Parathyroid adenoma (tissue), 2 donors: ENCODE data around the gene TRPV5.

Source experiments
- H2AFZ ChIP-seq: fragments of 300-600 bp; sonication (generic); one replicate; pipeline ENCODE4 v1.7.0; 2017; ENCODE audit warnings: antibody characterized with exemption, mild to moderate bottlenecking
- H3K27ac ChIP-seq: fragments of 300-600 bp; sonication (generic); one replicate; pipeline ENCODE4 v1.7.0; 2017
- H3K27me3 ChIP-seq: fragments of 300-600 bp; sonication (generic); one replicate; pipeline ENCODE4 v1.7.0; 2017; ENCODE audit warnings: low read length; ENCODE audit not compliant: control insufficient read depth, insufficient read depth
- H3K36me3 ChIP-seq: fragments of 300-600 bp; sonication (generic); one replicate; pipeline ENCODE4 v1.7.0; 2017; ENCODE audit warnings: low read length; ENCODE audit not compliant: control insufficient read depth, insufficient read depth
- H3K4me1 ChIP-seq: fragments of 300-600 bp; sonication (generic); one replicate; pipeline ENCODE4 v1.7.0; 2017; ENCODE audit warnings: control low read depth
- H3K4me2 ChIP-seq: fragments of 300-600 bp; sonication (generic); one replicate; pipeline ENCODE4 v1.7.0; 2017; ENCODE audit warnings: low read length
- H3K4me3 ChIP-seq: fragments of 300-600 bp; sonication (generic); one replicate; pipeline ENCODE4 v1.7.0; 2017; ENCODE audit warnings: low read depth, low read length
- H3K79me2 ChIP-seq: fragments of 300-600 bp; sonication (generic); one replicate; pipeline ENCODE4 v1.7.0; 2017; ENCODE audit warnings: control low read depth
- H3K9ac ChIP-seq: fragments of 300-600 bp; sonication (generic); one replicate; pipeline ENCODE4 v1.7.0; 2017; ENCODE audit warnings: mild to moderate bottlenecking
- H3K9me3 ChIP-seq: fragments of 300-600 bp; sonication (generic); one replicate; pipeline ENCODE4 v1.7.0; 2017; ENCODE audit warnings: low read length; ENCODE audit not compliant: control insufficient read depth
- TF ChIP-seq, protein P1 (sequence below): fragments of 300-600 bp; sonication (generic); IDR thresholded peaks from one replicate; pipeline ENCODE4 v1.7.0; 2017; ENCODE audit warnings: antibody characterized with exemption, mild to moderate bottlenecking
- donor health status: primary hyperparathyroidism.

TRPV5 gene

DNA sequence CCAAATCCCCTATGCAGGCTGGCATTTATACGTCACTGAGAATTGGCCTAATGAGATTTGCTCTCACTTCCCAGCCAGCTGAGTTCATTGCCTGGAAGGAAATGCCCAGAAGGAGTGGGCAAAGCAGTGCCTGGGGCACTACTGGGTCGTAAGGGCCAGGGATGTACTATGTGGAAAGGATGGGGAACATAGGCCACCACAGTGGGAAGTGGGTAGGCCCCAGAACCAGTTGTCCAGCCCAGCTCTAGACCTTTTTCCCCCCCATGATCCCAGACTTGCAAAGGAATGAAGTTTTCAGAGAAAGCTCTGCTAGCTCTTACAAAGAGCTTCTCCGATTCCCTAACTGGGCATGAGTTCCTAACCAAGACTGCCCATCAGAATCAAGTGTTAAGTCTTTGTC is 13.9 kb downstream of the TRPV5 start:
- H3K36me3 ChIP-seq = no peaks in the 10 kb centered on the region
- H3K79me2 ChIP-seq = no peaks in the 10 kb centered on the region
- no peak overlapping the region for H3K4me2 ChIP-seq
- H3K9ac ChIP-seq = no peak overlapping the region
- no peak overlapping the region for H3K27ac ChIP-seq
- TF ChIP-seq, protein P1, sequence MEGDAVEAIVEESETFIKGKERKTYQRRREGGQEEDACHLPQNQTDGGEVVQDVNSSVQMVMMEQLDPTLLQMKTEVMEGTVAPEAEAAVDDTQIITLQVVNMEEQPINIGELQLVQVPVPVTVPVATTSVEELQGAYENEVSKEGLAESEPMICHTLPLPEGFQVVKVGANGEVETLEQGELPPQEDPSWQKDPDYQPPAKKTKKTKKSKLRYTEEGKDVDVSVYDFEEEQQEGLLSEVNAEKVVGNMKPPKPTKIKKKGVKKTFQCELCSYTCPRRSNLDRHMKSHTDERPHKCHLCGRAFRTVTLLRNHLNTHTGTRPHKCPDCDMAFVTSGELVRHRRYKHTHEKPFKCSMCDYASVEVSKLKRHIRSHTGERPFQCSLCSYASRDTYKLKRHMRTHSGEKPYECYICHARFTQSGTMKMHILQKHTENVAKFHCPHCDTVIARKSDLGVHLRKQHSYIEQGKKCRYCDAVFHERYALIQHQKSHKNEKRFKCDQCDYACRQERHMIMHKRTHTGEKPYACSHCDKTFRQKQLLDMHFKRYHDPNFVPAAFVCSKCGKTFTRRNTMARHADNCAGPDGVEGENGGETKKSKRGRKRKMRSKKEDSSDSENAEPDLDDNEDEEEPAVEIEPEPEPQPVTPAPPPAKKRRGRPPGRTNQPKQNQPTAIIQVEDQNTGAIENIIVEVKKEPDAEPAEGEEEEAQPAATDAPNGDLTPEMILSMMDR = no peak
- H3K4me1 ChIP-seq = no peaks in the 10 kb centered on the region
- no peaks in the 10 kb centered on the region for H3K27me3 ChIP-seq
- no peaks in the 10 kb centered on the region for H3K9me3 ChIP-seq
- H2AFZ ChIP-seq = no peak overlapping the region
- H3K4me3 ChIP-seq = no peak overlapping the region

DNA sequence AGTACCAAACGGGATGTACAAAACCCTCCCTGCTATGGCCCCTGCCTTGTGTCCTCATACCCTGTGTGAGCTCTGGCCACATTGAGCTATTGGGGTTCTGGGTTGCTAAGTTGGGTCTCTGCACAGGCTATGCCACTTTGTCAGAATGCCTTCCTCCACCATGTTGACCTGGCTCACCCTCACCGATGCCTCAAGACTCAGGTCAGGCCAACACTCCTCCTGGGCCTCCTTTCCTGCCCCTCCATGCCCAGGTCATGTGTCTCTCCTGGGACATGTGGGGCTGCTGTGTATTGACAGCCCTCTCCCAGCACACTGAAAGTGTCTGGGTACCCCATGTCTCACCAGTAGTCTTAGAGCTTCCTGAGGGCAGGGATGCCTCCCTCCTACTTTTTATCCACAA is 14.6 kb downstream of the TRPV5 start:
- H3K4me3 ChIP-seq = no peak overlapping the region
- TF ChIP-seq, protein P1 = no peak

DNA sequence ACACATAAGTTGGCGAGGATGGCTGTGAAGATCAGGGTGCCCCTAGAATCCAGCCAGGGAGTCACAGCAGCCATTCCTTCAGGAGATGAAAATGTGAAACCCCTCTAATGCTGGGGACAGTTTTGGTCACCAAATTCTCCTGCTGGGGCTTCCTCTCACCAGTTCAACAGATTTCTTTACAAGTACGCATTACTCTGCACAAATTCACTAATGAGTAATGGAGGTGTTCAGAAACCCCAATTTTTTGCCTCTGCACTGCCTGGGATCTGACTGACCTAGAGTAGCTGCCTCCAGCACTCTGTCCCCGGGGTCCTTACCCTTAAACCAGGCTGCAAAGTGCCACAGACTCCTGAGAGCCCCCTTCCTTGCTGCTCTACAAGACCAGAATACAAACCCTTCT is 16.1 kb downstream of the TRPV5 start:
- TF ChIP-seq, protein P1 = no peak
- H3K4me3 ChIP-seq = no peak overlapping the region
- H3K79me2 ChIP-seq = no peaks in the 10 kb centered on the region
- no peaks in the 10 kb centered on the region for H3K4me1 ChIP-seq
- H2AFZ ChIP-seq = no peak overlapping the region
- no peak overlapping the region for H3K4me2 ChIP-seq
- no peaks in the 10 kb centered on the region for H3K27me3 ChIP-seq
- H3K36me3 ChIP-seq = no peaks in the 10 kb centered on the region
- no peak overlapping the region for H3K9ac ChIP-seq
- H3K9me3 ChIP-seq = no peaks in the 10 kb centered on the region
- no peak overlapping the region for H3K27ac ChIP-seq

More for the DNA sequence above, 14.6 kb downstream of the TRPV5 start:
- Histone ChIP-seq H3K9me3 (no peaks in the 10 kb centered on the region), H3K4me2 (no peak overlapping the region), H3K79me2 (no peaks in the 10 kb centered on the region), H3K9ac (no peak overlapping the region), H3K27ac (no peak overlapping the region), H3K4me1 (no peaks in the 10 kb centered on the region), H3K27me3 (no peaks in the 10 kb centered on the region), H2AFZ (no peak overlapping the region), H3K36me3 (no peaks in the 10 kb centered on the region)

DNA sequence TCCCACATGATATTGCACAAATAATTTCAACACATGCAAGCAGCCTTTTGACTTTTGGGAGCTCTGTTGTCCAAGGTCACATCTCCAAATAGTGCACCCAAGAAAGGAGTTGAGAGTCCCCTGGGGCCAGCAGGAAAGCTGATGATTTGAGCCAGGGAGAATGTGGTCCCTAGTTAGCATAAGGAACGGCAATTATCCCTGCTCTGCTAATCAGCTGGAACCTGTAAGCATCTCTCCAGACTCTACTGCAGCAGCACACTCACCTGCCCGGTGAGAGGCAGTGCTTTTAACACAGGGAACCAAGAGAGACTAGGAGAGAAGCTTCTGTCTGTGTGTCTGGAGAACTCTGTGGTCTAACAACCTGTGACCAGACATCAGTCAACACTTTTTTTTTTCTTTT is 17.0 kb downstream of the TRPV5 start:
- Histone ChIP-seq H3K4me3 (no peak overlapping the region), H3K27me3 (no peaks in the 10 kb centered on the region), H3K9ac (no peak overlapping the region), H3K36me3 (no peaks in the 10 kb centered on the region), H3K27ac (no peak overlapping the region), H3K79me2 (no peaks in the 10 kb centered on the region), H3K4me2 (no peak overlapping the region), H3K4me1 (no peaks in the 10 kb centered on the region), H2AFZ (no peak overlapping the region), H3K9me3 (no peaks in the 10 kb centered on the region)
- TF ChIP-seq, protein P1 = no peak

DNA sequence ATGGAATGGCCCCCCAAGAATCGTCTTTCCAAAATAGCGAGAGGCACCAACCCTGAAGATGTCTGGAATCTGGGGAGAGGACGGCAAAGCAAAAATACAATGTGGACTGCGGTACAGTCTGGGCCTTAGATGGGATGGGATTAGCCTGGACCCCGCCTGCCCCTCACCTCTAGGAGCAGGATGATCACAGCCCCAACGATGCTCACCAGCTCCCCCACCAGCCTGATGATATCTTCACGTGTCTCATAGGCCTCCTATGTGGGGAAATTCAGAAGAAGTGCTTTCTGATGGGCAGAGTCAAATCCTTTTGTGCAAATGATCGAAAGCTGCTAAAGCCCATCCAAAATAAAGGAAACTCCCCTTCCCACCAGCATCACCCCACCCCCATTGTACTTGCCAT is 18.2 kb downstream of the TRPV5 start:
- Histone ChIP-seq H3K36me3 (no peaks in the 10 kb centered on the region), H3K4me1 (no peaks in the 10 kb centered on the region), H3K27me3 (no peaks in the 10 kb centered on the region), H3K4me2 (no peak overlapping the region), H3K9ac (no peak overlapping the region), H3K79me2 (no peaks in the 10 kb centered on the region), H2AFZ (no peak overlapping the region), H3K27ac (no peak overlapping the region), H3K4me3 (no peak overlapping the region), H3K9me3 (no peaks in the 10 kb centered on the region)
- TF ChIP-seq, protein P1 = no peak
